ENCODE data around the gene KCNH2. TPM values are rescaled to one million over a fixed set of nuclear protein-coding genes. Genes with fewer than 3 reads are reported as not detected.

Gene KCNH2
- total RNA-seq, 1 donor from 2014 or later, result 49.4 TPM

DNA sequence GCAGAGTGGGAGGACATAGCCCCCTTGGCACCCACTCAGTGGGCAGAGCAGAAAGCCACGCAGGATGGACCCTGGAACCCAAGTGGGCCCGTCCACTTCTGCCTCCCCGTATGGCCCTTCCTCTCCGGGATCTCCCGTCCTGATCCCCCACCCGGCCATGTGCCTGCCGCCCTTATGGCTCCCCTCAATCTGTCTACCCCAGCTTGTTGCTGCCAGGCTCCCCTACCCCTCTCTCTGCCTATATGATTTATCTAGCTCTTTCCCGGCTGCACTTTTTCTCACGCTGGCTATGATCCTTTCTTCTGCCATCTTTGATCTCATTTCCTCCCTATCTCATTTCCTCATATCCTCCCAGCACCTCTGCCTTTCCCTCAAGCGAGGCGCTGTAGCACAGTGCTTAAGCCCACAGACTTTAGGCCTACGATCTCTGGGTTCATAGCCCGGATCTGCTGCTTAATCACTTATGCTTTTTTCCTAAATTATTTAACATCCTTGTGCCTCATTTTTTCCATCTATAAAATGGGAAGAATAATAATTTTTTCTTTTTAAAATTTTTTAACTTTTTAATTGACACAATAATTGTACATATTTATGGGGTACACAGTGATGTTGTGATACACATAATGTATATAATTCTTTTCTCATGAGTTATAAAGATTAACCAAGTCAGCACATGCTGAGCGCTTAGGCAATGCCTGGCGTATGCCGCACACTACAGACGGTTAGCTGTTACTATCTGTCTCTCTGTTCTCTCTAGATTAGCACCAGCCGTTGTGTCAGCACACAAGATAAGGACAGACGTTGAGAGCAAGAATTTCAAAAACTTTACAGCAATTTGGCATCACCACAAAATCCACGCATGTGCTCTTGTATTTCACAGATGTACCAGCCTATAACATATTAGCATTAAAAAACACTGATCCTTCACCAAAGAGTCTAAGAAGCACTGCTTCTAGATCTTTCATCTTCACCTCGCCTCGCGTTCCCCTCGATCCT lies 18.1 kb downstream of the KCNH2 start:
- DNase-seq (ENCODE audit: low spot score), result no peak

DNA sequence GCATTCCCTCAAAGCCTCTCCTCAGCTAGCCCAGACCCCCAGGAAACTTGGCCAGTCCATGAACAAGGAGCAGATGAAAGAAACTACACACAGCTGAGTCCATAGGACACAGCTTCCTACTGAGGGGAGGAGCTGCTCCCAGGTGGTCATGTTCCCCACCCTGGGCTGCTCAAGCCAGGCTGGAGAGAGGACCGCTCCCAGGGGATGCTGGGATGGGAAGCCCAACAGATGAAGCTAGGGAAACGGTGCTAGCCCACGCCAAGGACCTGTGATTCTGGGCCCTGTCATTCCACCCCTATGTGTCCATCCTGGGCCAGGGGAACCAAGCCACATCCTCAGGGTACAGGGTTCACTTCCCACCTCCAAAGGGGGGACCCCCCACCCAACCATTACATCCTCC lies 19.0 kb downstream of the KCNH2 start:
- DNase-seq (ENCODE audit: low spot score), result no peak

DNA sequence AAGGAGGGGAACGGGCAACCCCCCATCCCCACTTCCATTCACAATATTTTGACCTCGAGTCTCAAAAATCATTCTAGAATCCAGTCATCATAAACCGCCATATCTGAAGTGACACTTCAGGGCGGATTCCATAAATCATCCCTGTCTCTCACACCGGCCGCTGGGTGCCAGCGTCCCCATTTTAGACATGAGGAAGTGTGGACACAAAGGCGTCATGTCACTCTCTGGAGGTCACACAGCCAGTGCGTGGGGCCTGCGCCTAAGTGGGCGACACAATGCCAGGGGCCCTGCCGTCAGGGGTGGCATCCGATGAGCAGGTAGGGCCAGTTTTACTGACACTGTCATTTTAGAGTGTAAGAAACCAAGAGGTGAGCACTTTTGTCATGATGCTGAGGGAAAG lies 19.5 kb downstream of the KCNH2 start:
- DNase-seq (ENCODE audit: low spot score), result no peak

DNA sequence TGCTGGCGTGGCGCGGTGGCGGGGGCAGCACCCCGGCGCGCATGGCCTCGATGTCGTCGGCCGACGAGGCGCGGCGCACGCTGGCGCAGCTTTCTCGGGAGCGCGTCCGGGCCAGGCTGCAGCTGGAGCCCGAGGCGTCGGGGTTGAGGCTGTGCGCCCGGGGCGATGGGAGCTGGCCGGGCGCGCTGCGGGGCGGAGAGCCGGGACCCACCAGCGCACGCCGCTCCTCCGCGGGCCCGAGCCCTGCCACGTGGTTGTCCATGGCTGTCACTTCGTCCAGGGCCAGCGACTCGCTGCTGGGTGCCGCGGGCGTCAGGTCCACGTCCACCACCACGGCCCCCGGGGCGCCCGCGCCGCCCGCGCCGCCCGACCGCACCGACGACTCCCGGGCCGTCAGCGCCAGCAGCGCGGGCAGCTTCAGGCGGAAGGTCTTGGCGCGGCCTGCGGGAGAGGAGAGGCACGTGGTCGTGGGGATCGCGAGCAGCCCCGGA lies 20.0 kb downstream of the KCNH2 start:
- DNase-seq (ENCODE audit: low spot score), result no peak

GRCh38 chr7:150957133-150958020 lies 20.7 kb downstream of the KCNH2 start:
- DNase-seq (ENCODE audit: low spot score), result no peak

DNA sequence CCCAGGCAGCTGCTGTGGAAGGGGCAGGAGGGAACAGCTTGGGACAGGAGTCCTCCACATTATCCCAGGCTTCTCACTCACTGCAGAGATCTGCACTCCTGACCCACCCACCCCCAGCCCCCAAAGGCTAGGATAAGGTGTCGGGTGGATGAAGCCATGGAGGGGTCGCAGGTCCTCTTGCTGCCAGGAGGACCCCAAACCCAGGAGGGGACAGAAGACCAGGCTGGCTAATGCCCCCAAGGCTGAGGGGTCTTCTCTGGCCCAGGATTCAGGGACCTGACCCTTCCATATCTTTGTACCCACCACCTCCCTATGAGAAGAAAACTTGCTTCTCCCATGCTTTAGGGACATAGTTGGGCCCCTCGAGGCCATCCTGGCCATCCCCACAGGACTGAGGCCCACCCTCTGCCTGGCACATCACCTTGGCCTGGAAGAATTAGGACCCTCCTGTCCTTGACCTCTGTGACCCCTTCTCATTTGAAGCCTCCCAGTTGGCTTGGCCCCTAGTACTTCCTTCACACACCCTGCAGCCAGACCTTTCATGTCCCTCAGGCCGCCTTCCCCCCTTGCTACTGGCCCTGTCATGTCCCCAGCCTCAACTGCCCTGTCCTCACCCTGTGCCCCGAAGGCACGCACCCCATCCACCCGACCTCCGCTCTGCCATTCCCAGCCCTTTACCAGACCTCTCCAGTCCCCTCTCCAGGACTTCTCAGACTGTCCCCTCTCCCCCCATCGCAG lies 21.6 kb downstream of the KCNH2 start:
- no peak for DNase-seq (ENCODE audit: low spot score)

DNA sequence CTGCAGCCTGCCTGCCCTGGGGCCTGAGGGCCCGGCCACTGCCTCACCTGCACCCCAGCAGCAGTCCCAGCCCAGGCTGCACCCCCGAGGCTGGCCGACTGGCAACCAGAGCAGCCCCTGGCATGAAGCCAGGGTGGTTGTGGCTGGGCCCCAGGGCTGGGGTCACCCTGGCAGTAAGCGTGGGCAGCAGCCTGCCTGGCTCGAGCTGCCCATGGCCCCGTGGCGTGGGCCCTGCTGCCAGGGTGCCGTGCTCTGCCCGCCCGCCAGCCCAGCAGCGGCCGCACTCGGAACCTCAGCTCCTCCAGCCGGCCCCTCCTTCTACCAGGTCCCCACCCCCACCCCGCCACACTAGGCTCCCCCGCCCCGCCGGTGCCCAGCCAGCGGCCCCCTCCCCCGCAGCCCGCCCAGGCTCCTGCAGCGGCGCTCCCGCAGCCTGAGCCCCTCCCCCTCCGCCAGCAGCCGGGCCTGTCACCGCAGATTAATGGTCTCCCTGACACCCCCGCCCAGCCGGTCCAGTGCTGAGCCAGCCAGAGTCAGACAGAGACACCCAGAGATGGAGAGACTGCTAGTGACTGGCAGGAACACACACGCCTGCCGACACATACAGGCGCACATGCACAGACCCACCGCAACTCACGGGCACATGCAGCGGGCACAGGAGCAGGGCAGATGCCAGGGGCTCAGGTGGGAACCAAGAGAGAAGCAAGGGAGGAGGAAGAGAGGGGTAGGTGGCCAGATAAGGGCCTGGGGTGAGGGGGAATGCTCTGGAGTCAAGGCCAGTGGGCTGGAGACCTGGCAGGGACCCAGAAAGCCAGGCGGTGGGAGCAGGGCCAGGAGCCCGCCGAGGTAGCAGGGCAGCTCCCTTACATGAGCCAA lies 22.4 kb downstream of the KCNH2 start:
- peak; percentile 50 for DNase-seq (ENCODE audit: low spot score)

- no peak for DNase-seq (ENCODE audit: low spot score)
Observed at GRCh38 chr7:150954986-150955518, 23.1 kb downstream of the KCNH2 start.

DNA sequence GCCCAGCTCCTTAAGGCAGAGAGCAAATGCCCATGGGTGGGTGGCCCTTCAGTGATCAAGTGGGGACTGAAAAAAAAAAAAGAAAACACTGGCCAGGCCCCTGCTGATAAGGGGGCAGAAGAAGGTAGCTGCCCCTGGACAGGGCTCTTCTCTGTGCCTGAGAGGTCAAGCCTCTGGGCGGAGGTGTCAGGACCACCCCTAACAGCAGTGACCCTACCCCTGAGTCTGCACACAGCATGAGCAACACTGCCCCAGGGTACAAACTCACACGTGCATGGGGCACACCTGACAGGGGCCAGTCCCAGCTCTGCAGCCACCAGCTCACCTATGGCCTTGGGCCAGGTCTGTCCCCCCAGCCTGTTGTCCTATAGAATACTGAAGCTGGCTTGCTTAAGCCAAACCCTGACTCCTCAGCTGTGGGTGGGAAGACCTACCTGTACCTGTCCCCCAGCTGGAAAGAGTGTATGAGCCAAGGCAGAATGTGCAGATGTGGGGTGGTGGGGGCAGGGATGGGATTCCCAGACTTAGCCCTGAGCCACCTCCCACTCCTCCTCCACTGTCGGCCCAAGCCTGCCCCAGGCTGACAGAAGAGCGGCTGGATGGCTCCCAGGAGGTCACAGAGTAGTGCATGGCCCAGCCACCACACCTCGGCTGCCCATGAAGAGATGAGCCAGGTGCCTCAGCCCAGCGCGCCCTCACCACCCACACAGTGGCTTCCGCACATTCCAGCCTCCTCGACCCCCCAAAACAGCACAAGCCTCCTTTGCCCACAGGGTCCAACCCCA lies 23.7 kb downstream of the KCNH2 start:
- no peak for DNase-seq (ENCODE audit: low spot score)

- no peak for DNase-seq (ENCODE audit: low spot score)
Observed at GRCh38 chr7:150953061-150953997, 24.8 kb downstream of the KCNH2 start.

- DNase-seq (ENCODE audit: low spot score), result no peak
Observed at GRCh38 chr7:150952331-150953050, 25.6 kb downstream of the KCNH2 start.

DNA sequence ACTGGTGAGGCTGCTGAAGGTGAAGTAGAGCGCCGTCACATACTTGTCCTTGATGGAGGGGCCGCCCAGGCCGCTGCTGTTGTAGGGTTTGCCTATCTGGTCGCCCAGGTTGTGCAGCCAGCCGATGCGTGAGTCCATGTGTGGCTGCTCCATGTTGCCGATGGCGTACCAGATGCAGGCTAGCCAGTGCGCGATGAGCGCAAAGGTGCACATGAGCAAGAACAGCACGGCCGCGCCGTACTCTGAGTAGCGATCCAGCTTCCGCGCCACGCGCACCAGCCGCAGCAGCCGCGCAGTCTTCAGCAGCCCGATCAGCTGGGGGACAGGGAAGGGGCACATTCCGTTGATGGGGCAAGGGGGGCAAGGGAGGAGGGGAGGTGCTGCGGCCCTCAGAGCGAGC lies 26.6 kb downstream of the KCNH2 start:
- no peak for DNase-seq (ENCODE audit: low spot score)

GRCh38 chr7:150951181-150951520 lies 27.0 kb downstream of the KCNH2 start:
- no peak for DNase-seq (ENCODE audit: low spot score)

- no peak for DNase-seq (ENCODE audit: low spot score)
Observed at GRCh38 chr7:150950496-150951180, 27.5 kb downstream of the KCNH2 start.

GRCh38 chr7:150949971-150950491 lies 28.1 kb downstream of the KCNH2 start:
- DNase-seq (ENCODE audit: low spot score), result no peak

DNA sequence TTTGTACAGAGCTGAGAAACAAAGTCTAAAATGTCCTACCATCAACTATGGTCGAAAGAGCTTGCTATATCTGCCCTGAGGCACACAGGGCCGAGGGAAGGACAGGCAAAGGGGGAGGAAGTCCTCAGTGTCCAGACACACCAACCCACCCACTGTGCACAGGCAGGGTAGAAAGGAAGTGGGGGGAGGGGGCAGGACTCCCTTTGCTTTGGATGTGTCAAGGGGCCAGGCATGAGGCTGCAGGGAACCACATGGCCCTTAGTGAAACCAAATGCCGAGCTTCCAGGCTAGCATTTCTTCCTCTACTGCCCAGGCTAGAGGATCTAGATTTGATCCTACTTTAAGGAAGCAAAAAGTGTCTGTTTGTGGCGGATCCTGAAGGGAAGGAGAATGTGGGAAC lies 28.6 kb downstream of the KCNH2 start:
- DNase-seq (ENCODE audit: low spot score), result no peak

- no peak for DNase-seq (ENCODE audit: low spot score)
Observed at GRCh38 chr7:150948791-150949251, 29.3 kb downstream of the KCNH2 start.

Data from mucosa of gallbladder (tissue), 1 donor.